Endothelial cell (in vitro differentiated cells): ENCODE measurements around the gene CCN2. TPM values are rescaled to one million over a fixed set of nuclear protein-coding genes. Genes with fewer than 3 reads are reported as not detected.

Experiments used
- DNase-seq: peaks from one replicate; pipeline ENCODE4 v3.0.0; 2021; ENCODE audit warnings: low spot score
- H3K27ac Mint-ChIP-seq: one replicate; pipeline ENCODE4 v1.8.0; 2021; ENCODE audit warnings: mixed read lengths, inconsistent platforms; ENCODE audit not compliant: unreplicated experiment
- H3K27me3 Mint-ChIP-seq: one replicate; pipeline ENCODE4 v1.8.0; 2021; ENCODE audit warnings: mild to moderate bottlenecking, moderate library complexity, mixed read lengths, inconsistent platforms; ENCODE audit not compliant: unreplicated experiment
- H3K36me3 Mint-ChIP-seq: one replicate; pipeline ENCODE4 v1.8.0; 2021; ENCODE audit warnings: mild to moderate bottlenecking, low read depth, mixed read lengths, inconsistent platforms; ENCODE audit not compliant: unreplicated experiment
- H3K4me1 Mint-ChIP-seq: one replicate; pipeline ENCODE4 v1.8.0; 2021; ENCODE audit warnings: mild to moderate bottlenecking, mixed read lengths, inconsistent platforms; ENCODE audit not compliant: unreplicated experiment
- H3K4me3 Mint-ChIP-seq: one replicate; pipeline ENCODE4 v1.8.0; 2021; ENCODE audit warnings: mild to moderate bottlenecking, mixed read lengths, inconsistent platforms; ENCODE audit not compliant: unreplicated experiment
- H3K9me3 Mint-ChIP-seq: one replicate; pipeline ENCODE4 v1.8.0; 2021; ENCODE audit warnings: mixed read lengths, inconsistent platforms; ENCODE audit not compliant: unreplicated experiment
- CTCF ChIP-seq: fragments of 200-600 bp; sonication (generic); IDR thresholded peaks from one replicate; pipeline ENCODE4 v1.5.0; 2021; ENCODE audit warnings: antibody characterized with exemption; ENCODE audit not compliant: unreplicated experiment
- total RNA-seq: library from RNA; stranded (reverse); fragmentation: NEBNext Ultra II Directional; extraction: Animal tissue kit (Norgen Biotek cat#: 25700); gene quantifications from one replicate; pipeline ENCODE4 v1.2.1, GENCODE V29; 2021; ENCODE audit not compliant: unreplicated experiment

CCN2 gene
- total RNA-seq, 1 donor from 2014 or later, result 12.0 TPM

- Mint-ChIP-seq H3K27me3 (no peaks in the 10 kb centered on the region), H3K4me3 (no peak overlapping the region), H3K9me3 (no peaks in the 10 kb centered on the region), H3K4me1 (peaks cover 2% of the 10 kb centered on the region), H3K27ac (no peak overlapping the region), H3K36me3 (no peaks in the 10 kb centered on the region)
- no peak for TF ChIP-seq CTCF
- DNase-seq, result no peak
Measured at GRCh38 chr6:131981624-131981978, 30.4 kb upstream of the CCN2 start.

- peaks cover 2% of the 10 kb centered on the region for H3K4me1 Mint-ChIP-seq
- H3K36me3 Mint-ChIP-seq, result no peaks in the 10 kb centered on the region
- no peak overlapping the region for H3K27ac Mint-ChIP-seq
- DNase-seq, result no peak
- no peak overlapping the region for H3K4me3 Mint-ChIP-seq
- no peak for TF ChIP-seq CTCF
- H3K9me3 Mint-ChIP-seq, result no peaks in the 10 kb centered on the region
- H3K27me3 Mint-ChIP-seq, result no peaks in the 10 kb centered on the region
Measured at GRCh38 chr6:131980791-131981623, 29.8 kb upstream of the CCN2 start.

DNA sequence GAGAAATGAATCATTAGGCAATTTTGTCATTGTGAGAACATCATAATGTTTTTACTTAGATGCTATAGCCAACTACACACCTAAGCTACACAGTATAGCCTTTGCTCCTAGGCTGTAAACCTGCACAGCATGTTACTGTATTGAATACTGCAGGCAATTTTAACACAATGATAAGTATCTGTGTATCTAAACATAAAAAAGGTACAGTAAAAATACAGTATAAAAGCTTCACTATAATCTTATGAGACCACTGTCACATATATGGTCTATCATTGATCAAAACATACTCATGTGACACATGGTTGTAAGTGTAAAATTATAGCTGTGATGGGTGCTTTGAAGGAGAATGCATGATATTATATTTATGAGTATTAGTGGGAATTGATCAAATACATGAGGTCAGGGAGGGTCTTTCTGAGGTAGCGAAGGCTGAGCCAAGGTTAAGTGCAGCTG, 29.2 kb upstream of the CCN2 start:
- Mint-ChIP-seq H3K9me3 (no peaks in the 10 kb centered on the region), H3K27me3 (no peaks in the 10 kb centered on the region), H3K4me3 (no peak overlapping the region), H3K36me3 (no peaks in the 10 kb centered on the region), H3K27ac (no peak overlapping the region), H3K4me1 (peaks cover 2% of the 10 kb centered on the region)
- DNase-seq, result no peak
- TF ChIP-seq CTCF, result no peak

DNA sequence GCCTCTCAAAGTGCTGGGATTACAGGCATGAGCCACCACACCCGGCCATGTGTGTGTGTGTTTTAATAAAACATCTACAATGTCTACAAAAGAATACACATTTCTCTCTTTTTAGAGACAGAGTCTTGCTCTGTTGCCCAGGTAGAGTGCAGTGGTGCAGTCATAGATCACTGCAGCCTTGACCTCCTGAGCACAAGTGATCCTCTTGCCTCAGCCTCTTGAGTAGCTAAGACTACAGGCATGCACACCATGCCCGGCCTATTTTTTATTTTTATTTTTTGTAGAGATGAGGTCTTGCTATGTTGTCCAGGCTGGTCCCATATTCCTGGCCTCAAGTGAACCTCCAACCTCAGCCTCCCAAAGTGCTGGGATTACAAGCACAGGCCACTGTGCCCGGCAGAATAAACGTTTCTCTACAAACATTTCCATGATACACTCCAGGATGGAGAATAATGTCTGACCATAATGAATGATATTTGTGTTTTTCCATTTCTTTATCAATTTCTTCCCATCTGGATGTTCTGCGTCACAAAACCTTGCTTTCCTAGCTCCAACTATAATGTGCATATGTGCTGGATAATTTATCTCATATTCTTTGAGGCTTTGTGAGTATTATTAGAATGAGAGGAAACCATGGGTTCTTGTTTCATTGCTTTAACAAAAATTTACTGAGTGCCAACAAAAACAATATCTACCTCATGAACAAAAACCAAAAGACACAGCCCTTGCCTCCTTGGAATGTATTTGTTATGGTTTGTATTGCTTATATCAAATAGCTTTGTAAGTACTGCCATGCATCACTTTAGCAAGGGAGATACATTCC, 28.6 kb upstream of the CCN2 start:
- Mint-ChIP-seq H3K4me1 (peaks cover 2% of the 10 kb centered on the region), H3K9me3 (no peaks in the 10 kb centered on the region), H3K4me3 (no peak overlapping the region), H3K27ac (no peak overlapping the region), H3K36me3 (no peaks in the 10 kb centered on the region), H3K27me3 (no peaks in the 10 kb centered on the region)
- TF ChIP-seq CTCF, result no peak
- DNase-seq, result no peak

DNA sequence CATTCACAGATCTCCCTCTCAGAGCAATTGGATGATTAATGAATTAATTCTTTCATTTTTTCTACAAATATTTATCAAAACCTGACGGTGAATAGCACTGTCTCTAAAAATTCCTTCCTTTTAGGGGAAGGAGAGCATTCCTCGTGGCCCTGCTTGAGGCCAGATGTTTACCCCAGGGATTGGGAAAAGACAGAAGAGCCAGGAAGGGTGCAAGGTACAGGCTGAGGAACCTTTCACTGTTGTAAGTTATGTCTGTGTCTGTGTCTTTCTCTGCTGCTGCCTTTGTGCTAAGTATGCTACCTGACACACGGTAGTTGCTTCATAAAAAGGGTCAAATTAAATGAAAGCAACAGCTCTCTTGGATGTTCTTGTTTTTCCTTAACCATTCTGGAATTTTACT, 27.4 kb upstream of the CCN2 start:
- H3K9me3 Mint-ChIP-seq, result no peaks in the 10 kb centered on the region
- H3K4me1 Mint-ChIP-seq, result peaks cover 2% of the 10 kb centered on the region
- no peak for TF ChIP-seq CTCF
- no peaks in the 10 kb centered on the region for H3K36me3 Mint-ChIP-seq
- DNase-seq, result no peak
- no peak overlapping the region for H3K27ac Mint-ChIP-seq
- H3K4me3 Mint-ChIP-seq, result no peak overlapping the region
- H3K27me3 Mint-ChIP-seq, result no peaks in the 10 kb centered on the region
